Neural cell (in vitro differentiated cells): ENCODE data around the gene PCNX1. TPM values are rescaled to one million over a fixed set of nuclear protein-coding genes. Genes with fewer than 3 reads are reported as not detected.

Experiments
- H2AFZ ChIP-seq: fragments of 200-600, 300-800 bp; sonication (generic), shearing (Covaris generic); 2 replicates; pipeline ENCODE4 v1.6.0; 2014; ENCODE audit warnings: low read depth, mild to moderate bottlenecking, antibody characterized with exemption, low read length, moderate library complexity
- H3F3A ChIP-seq: fragments of 200-600 bp; shearing (Covaris generic); 2 replicates; pipeline ENCODE4 v1.6.1; 2016; ENCODE audit warnings: mild to moderate bottlenecking, moderate library complexity, mixed read lengths, antibody characterized with exemption, low read length; ENCODE audit not compliant: insufficient read depth, poor library complexity, severe bottlenecking
- H3K27ac ChIP-seq: fragments of 200-600, 300-800 bp; sonication (generic), shearing (Covaris generic); 2 replicates; pipeline ENCODE4 v1.5.1; 2014; ENCODE audit warnings: mild to moderate bottlenecking, low read length, moderate library complexity
- H3K27me3 ChIP-seq: fragments of 300-800, 200-600 bp; sonication (generic), shearing (Covaris generic); 2 replicates; pipeline ENCODE4 v1.6.0; 2014; ENCODE audit warnings: mild to moderate bottlenecking, low read depth, low read length, moderate library complexity; ENCODE audit not compliant: insufficient read depth
- H3K36me3 ChIP-seq: fragments of 300-800, 200-600 bp; sonication (generic), shearing (Covaris generic); 2 replicates; pipeline ENCODE4 v1.5.1; 2014; ENCODE audit warnings: mild to moderate bottlenecking, antibody characterized with exemption, low read length, moderate library complexity; ENCODE audit not compliant: insufficient read depth
- H3K4me2 ChIP-seq: fragments of 300-800, 200-600 bp; sonication (generic), shearing (Covaris generic); 2 replicates; pipeline ENCODE4 v1.6.0; 2014; ENCODE audit warnings: mild to moderate bottlenecking, low read length
- H3K4me3 ChIP-seq: fragments of 300-800, 200-600 bp; sonication (generic), shearing (Covaris generic); 2 replicates; pipeline ENCODE4 v1.5.1; 2014; ENCODE audit warnings: mild to moderate bottlenecking, low read length, moderate library complexity
- H3K79me2 ChIP-seq: fragments of 200-600 bp; shearing (Covaris generic); replicated peaks from 2 replicates; pipeline ENCODE4 v1.6.0; 2014; ENCODE audit warnings: mild to moderate bottlenecking, low read length, moderate library complexity; ENCODE audit not compliant: insufficient read depth
- H3K9ac ChIP-seq: fragments of 300-800, 200-600 bp; sonication (generic), shearing (Covaris generic); 2 replicates; pipeline ENCODE4 v1.6.1; 2016; ENCODE audit warnings: mild to moderate bottlenecking, low read length, mixed read lengths
- H3K9me2 ChIP-seq: fragments of 200-600 bp; shearing (Covaris generic); 2 replicates; pipeline ENCODE4 v1.6.1; 2016; ENCODE audit warnings: mild to moderate bottlenecking, low read length, mixed read lengths; ENCODE audit not compliant: insufficient read depth
- H3K9me3 ChIP-seq: fragments of 200-600, 300-800 bp; sonication (generic), shearing (Covaris generic); 2 replicates; pipeline ENCODE4 v1.6.1; 2016; ENCODE audit warnings: mild to moderate bottlenecking, mixed run types, low read length, moderate library complexity, mixed read lengths
- H4K20me1 ChIP-seq: fragments of 200-600 bp; shearing (Covaris generic); 2 replicates; pipeline ENCODE4 v1.6.1; 2016; ENCODE audit warnings: mild to moderate bottlenecking, mixed run types; ENCODE audit not compliant: insufficient read depth
- EP300 ChIP-seq: fragments of 450-650 bp; conservative IDR thresholded peaks from 2 replicates; pipeline ENCODE4 v1.6.1; 2014; ENCODE audit warnings: antibody characterized with exemption, mild to moderate bottlenecking, moderate library complexity; ENCODE audit not compliant: poor library complexity, severe bottlenecking
- EZH2 ChIP-seq: fragments of 200-600, 300-800 bp; shearing (Covaris generic), sonication (generic); IDR thresholded peaks from 2 replicates; pipeline ENCODE4 v1.6.1; 2014; ENCODE audit warnings: antibody characterized with exemption, low read length, borderline replicate concordance, mild to moderate bottlenecking; ENCODE audit not compliant: insufficient read depth, poor library complexity, severe bottlenecking
- MXI1 ChIP-seq: fragments of 450-650 bp; conservative IDR thresholded peaks from 2 replicates; pipeline ENCODE4 v1.6.1; 2014; ENCODE audit warnings: antibody characterized with exemption, mild to moderate bottlenecking; ENCODE audit not compliant: poor library complexity, severe bottlenecking
- POLR2AphosphoS5 ChIP-seq: IDR thresholded peaks from 2 replicates; pipeline ENCODE4 v1.6.1; 2012
- RAD21 ChIP-seq: fragments of 450-650 bp; conservative IDR thresholded peaks from 2 replicates; pipeline ENCODE4 v1.6.1; 2014; ENCODE audit warnings: antibody characterized with exemption, mild to moderate bottlenecking, moderate library complexity
- REST ChIP-seq: IDR thresholded peaks from 2 replicates; pipeline ENCODE4 v1.6.1; 2012; ENCODE audit warnings: borderline replicate concordance
- SMC3 ChIP-seq: fragments of 450-650 bp; conservative IDR thresholded peaks from 2 replicates; pipeline ENCODE4 v1.6.1; 2014; ENCODE audit warnings: antibody characterized with exemption, mild to moderate bottlenecking, moderate library complexity; ENCODE audit not compliant: poor library complexity
- TAF1 ChIP-seq: IDR thresholded peaks from 2 replicates; pipeline ENCODE4 v1.6.1; 2012; ENCODE audit warnings: low read depth
- polyA plus RNA-seq: library from polyadenylated mRNA; depleted of rRNA; stranded (reverse); fragments of >200 nt; gene quantifications from 2 replicates; pipeline ENCODE4 v1.2.3, GENCODE V29; 2014
- TF ChIP-seq, protein P1 (sequence below): fragments of 450-650 bp; IDR thresholded peaks from 2 replicates; pipeline ENCODE4 v1.5.1; 2014; ENCODE audit warnings: antibody characterized with exemption, mild to moderate bottlenecking, moderate library complexity; ENCODE audit not compliant: poor library complexity, severe bottlenecking

Gene PCNX1
- polyA plus RNA-seq, 1 donor from 2014 or later: 23.7 TPM

GRCh38 chr14:70884595-70885342 lies 22.5 kb upstream of the PCNX1 start:
- H3K27me3 ChIP-seq: no peaks in the 10 kb centered on the region
- no peaks in the 10 kb centered on the region for H4K20me1 ChIP-seq
- H3K27ac ChIP-seq: no peak overlapping the region
- no peaks in the 10 kb centered on the region for H3K36me3 ChIP-seq
- no peak overlapping the region for H3K9ac ChIP-seq
- H2AFZ ChIP-seq: no peak overlapping the region
- H3K9me2 ChIP-seq: no peaks in the 10 kb centered on the region
- H3F3A ChIP-seq: peaks cover 7% of the 10 kb centered on the region
- H3K9me3 ChIP-seq: no peaks in the 10 kb centered on the region
- H3K4me2 ChIP-seq: no peak overlapping the region
- H3K79me2 ChIP-seq: no peaks in the 10 kb centered on the region
- no peak for TF ChIP-seq RAD21
- TF ChIP-seq SMC3: no peak
- TF ChIP-seq EZH2: no peak
- no peak for TF ChIP-seq TAF1
- TF ChIP-seq MXI1: no peak
- TF ChIP-seq REST: no peak
- TF ChIP-seq EP300: no peak
- TF ChIP-seq, protein P1, sequence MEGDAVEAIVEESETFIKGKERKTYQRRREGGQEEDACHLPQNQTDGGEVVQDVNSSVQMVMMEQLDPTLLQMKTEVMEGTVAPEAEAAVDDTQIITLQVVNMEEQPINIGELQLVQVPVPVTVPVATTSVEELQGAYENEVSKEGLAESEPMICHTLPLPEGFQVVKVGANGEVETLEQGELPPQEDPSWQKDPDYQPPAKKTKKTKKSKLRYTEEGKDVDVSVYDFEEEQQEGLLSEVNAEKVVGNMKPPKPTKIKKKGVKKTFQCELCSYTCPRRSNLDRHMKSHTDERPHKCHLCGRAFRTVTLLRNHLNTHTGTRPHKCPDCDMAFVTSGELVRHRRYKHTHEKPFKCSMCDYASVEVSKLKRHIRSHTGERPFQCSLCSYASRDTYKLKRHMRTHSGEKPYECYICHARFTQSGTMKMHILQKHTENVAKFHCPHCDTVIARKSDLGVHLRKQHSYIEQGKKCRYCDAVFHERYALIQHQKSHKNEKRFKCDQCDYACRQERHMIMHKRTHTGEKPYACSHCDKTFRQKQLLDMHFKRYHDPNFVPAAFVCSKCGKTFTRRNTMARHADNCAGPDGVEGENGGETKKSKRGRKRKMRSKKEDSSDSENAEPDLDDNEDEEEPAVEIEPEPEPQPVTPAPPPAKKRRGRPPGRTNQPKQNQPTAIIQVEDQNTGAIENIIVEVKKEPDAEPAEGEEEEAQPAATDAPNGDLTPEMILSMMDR: no peak
- H3K4me3 ChIP-seq: no peak overlapping the region

GRCh38 chr14:70885343-70886022 lies 21.8 kb upstream of the PCNX1 start:
- no peaks in the 10 kb centered on the region for H4K20me1 ChIP-seq

More at GRCh38 chr14:70885343-70886022, 21.8 kb upstream of the PCNX1 start:
- TF ChIP-seq, protein P1: no peak
- TF ChIP-seq RAD21 (no peak), EP300 (no peak), SMC3 (no peak), TAF1 (no peak), EZH2 (no peak), MXI1 (no peak), POLR2AphosphoS5 (no peak), REST (no peak)
- Histone ChIP-seq H3F3A (peaks cover 7% of the 10 kb centered on the region), H3K4me2 (no peak overlapping the region), H3K4me3 (no peak overlapping the region), H3K9ac (no peak overlapping the region), H3K27ac (no peak overlapping the region), H3K9me3 (no peaks in the 10 kb centered on the region), H3K27me3 (no peaks in the 10 kb centered on the region), H2AFZ (no peak overlapping the region), H3K9me2 (no peaks in the 10 kb centered on the region), H3K36me3 (no peaks in the 10 kb centered on the region), H3K79me2 (no peaks in the 10 kb centered on the region)
